ENCODE results near the gene DOCK11. TPM values are rescaled to one million over a fixed set of nuclear protein-coding genes. Genes with fewer than 3 reads are reported as not detected.
"Not testable (repeated sequence)": the region's sequence is repeated elsewhere in the genome, so short reads cannot be mapped to it uniquely, and the experiment has no call there.

DOCK11 gene
- total RNA-seq, 6 experiments from 2014 or later = 1.1 to 4.4 (median 3.2) TPM

- TF ChIP-seq CTCF (IDR thresholded peaks at IDR 0.05) (no peak), POLR2A (IDR thresholded peaks at IDR 0.05) (no peak)
- 46% methylated on average over 6 of the region's 6 CpGs for WGBS (ENCODE audit: insufficient coverage, low coverage, low lambda C conversion rate, missing lambda C conversion rate)
- no peak overlapping the region for H3K4me3 ChIP-seq
- ATAC-seq (no peak), DNase-seq (no peak)
- intact Hi-C loops (cut with DNase I) = no loop called here
- no peaks in the 10 kb centered on the region for H3K27me3 ChIP-seq
- H3K9me3 ChIP-seq = no peaks in the 10 kb centered on the region
- H3K4me1 ChIP-seq = no peaks in the 10 kb centered on the region
- H3K27ac ChIP-seq = no peak overlapping the region
- no peaks in the 10 kb centered on the region for H3K36me3 ChIP-seq
These were observed 31.1 kb upstream of the DOCK11 start for GRCh38 chrX:118464501-118464900.

- H3K9me3 ChIP-seq = no peaks in the 10 kb centered on the region
- 37% methylated on average over 4 of the region's 7 CpGs for WGBS (ENCODE audit: insufficient coverage, low coverage, low lambda C conversion rate, missing lambda C conversion rate)
- no peak overlapping the region for H3K4me3 ChIP-seq
- no peaks in the 10 kb centered on the region for H3K4me1 ChIP-seq
- H3K27me3 ChIP-seq = no peaks in the 10 kb centered on the region
- no peak for ATAC-seq
- H3K27ac ChIP-seq = no peak overlapping the region
- H3K36me3 ChIP-seq = no peaks in the 10 kb centered on the region
- intact Hi-C loops (cut with DNase I) = no loop called here
- TF ChIP-seq POLR2A (IDR thresholded peaks at IDR 0.05) (no peak), CTCF (IDR thresholded peaks at IDR 0.05) (no peak)
- DNase-seq = no peak
These were observed 27.5 kb upstream of the DOCK11 start for GRCh38 chrX:118468122-118468521.

DNA sequence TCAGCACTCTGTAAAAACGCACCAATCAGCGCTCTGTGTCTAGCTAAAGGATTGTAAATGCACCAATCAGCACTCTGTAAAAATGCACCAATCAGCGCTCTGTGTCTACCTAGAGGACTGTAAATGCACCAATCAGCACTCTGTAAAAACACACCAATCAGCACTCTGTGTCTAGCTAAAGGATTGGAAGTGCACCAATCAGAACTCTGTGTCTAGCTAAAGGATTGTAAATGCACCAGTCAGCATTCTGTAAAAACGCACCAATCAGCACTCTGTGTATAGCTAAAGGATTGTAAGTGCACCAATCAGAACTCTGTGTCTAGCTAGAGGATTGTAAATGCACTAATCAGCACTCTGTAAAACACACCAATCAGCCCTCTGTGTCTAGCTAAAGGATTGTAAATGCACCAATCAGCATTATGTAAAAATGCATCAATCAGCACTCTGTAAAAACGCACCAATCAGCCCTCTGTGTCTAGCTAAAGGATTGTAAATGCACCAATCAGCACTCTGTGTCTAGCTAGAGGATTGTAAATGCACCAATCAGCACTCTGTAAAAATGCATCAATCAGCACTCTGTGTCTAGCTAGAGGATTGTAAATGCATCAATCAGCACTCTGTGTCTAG lies 24.8 kb upstream of the DOCK11 start:
- H3K27me3 ChIP-seq; DNase-seq; intact Hi-C loops (cut with DNase I); H3K4me1 ChIP-seq; H3K9me3 ChIP-seq; H3K36me3 ChIP-seq; H3K27ac ChIP-seq; ATAC-seq; H3K4me3 ChIP-seq: not testable (repeated sequence)
- 66% methylated on average over 3 of the region's 5 CpGs for WGBS (ENCODE audit: insufficient coverage, low coverage, low lambda C conversion rate, missing lambda C conversion rate)

GRCh38 chrX:118474586-118474985 lies 21.0 kb upstream of the DOCK11 start:
- DNase-seq (no peak), ATAC-seq (no peak)
- intact Hi-C loops (cut with DNase I) = no loop called here
- 57% methylated on average over 5 of the region's 6 CpGs for WGBS (ENCODE audit: insufficient coverage, low coverage, low lambda C conversion rate, missing lambda C conversion rate)
- Histone ChIP-seq H3K4me1 (no peaks in the 10 kb centered on the region), H3K27me3 (no peaks in the 10 kb centered on the region), H3K4me3 (no peak overlapping the region), H3K36me3 (no peaks in the 10 kb centered on the region), H3K9me3 (no peaks in the 10 kb centered on the region), H3K27ac (no peak overlapping the region)
- TF ChIP-seq POLR2A (IDR thresholded peaks at IDR 0.05) (no peak), CTCF (IDR thresholded peaks at IDR 0.05) (no peak)

GRCh38 chrX:118475903-118476302 lies 19.7 kb upstream of the DOCK11 start:
- WGBS (ENCODE audit: insufficient coverage, low coverage, low lambda C conversion rate, missing lambda C conversion rate) = 74% methylated on average over 4 of the region's 4 CpGs
- no peak for ATAC-seq
- no peak for DNase-seq
- Histone ChIP-seq H3K4me3 (no peak overlapping the region), H3K27me3 (no peaks in the 10 kb centered on the region), H3K36me3 (no peaks in the 10 kb centered on the region), H3K9me3 (no peaks in the 10 kb centered on the region), H3K4me1 (no peaks in the 10 kb centered on the region), H3K27ac (no peak overlapping the region)
- no peak for TF ChIP-seq CTCF (IDR thresholded peaks at IDR 0.05)
- TF ChIP-seq POLR2A (IDR thresholded peaks at IDR 0.05) = no peak
- intact Hi-C loops (cut with DNase I) = no loop called here
